ENCODE measurements around the gene NDUFAF8. TPM values are rescaled to one million over a fixed set of nuclear protein-coding genes. Genes with fewer than 3 reads are reported as not detected.

Gene NDUFAF8
- polyA plus RNA-seq, 1 experiment, result 70.8 TPM

GRCh38 chr17:81277421-81277820 is 38.3 kb downstream of the NDUFAF8 start:
- ChIA-PET POLR2A (no interaction called here), CTCF (no interaction called here)
- no peak for TF ChIP-seq CTCF (IDR thresholded peaks at IDR 0.05; ENCODE audit: insufficient read depth, low read depth, low read length)
- H3K4me3 ChIP-seq (ENCODE audit: low read depth, low read length), result no peak overlapping the region
- peaks cover 37% of the 10 kb centered on the region for H3K36me3 ChIP-seq (ENCODE audit: control insufficient read depth, insufficient read depth, low read length)
- no peak for DNase-seq (ENCODE audit: low read depth)
- no peaks in the 10 kb centered on the region for H3K27me3 ChIP-seq (ENCODE audit: control insufficient read depth, insufficient read depth, low read length)

- Histone ChIP-seq H3K36me3 (ENCODE audit: control insufficient read depth, insufficient read depth, low read length) (peaks cover 38% of the 10 kb centered on the region), H3K4me3 (ENCODE audit: low read depth, low read length) (no peak overlapping the region), H3K27me3 (ENCODE audit: control insufficient read depth, insufficient read depth, low read length) (no peaks in the 10 kb centered on the region)
- DNase-seq (ENCODE audit: low read depth), result no peak
- POLR2A ChIA-PET, result no interaction called here
- CTCF ChIA-PET, result no interaction called here
- TF ChIP-seq CTCF (IDR thresholded peaks at IDR 0.05; ENCODE audit: insufficient read depth, low read depth, low read length), result no peak
Measured at GRCh38 chr17:81277946-81278693, 39.0 kb downstream of the NDUFAF8 start.

- CTCF ChIA-PET, result no interaction called here
- H3K36me3 ChIP-seq (ENCODE audit: control insufficient read depth, insufficient read depth, low read length), result peaks cover 36% of the 10 kb centered on the region
- no peaks in the 10 kb centered on the region for H3K27me3 ChIP-seq (ENCODE audit: control insufficient read depth, insufficient read depth, low read length)
- TF ChIP-seq CTCF (IDR thresholded peaks at IDR 0.05; ENCODE audit: insufficient read depth, low read depth, low read length), result no peak
- POLR2A ChIA-PET, result no interaction called here
- DNase-seq (ENCODE audit: low read depth), result no peak
- no peak overlapping the region for H3K4me3 ChIP-seq (ENCODE audit: low read depth, low read length)
Measured at GRCh38 chr17:81278831-81279230, 39.7 kb downstream of the NDUFAF8 start.

GRCh38 chr17:81279278-81280275 is 40.5 kb downstream of the NDUFAF8 start:
- ChIA-PET CTCF (no interaction called here), POLR2A (no interaction called here)
- DNase-seq (ENCODE audit: low read depth), result no peak
- Histone ChIP-seq H3K27me3 (ENCODE audit: control insufficient read depth, insufficient read depth, low read length) (no peaks in the 10 kb centered on the region), H3K4me3 (ENCODE audit: low read depth, low read length) (no peak overlapping the region), H3K36me3 (ENCODE audit: control insufficient read depth, insufficient read depth, low read length) (peaks cover 32% of the 10 kb centered on the region)
- no peak for TF ChIP-seq CTCF (IDR thresholded peaks at IDR 0.05; ENCODE audit: insufficient read depth, low read depth, low read length)

GRCh38 chr17:81280571-81280970 is 41.5 kb downstream of the NDUFAF8 start:
- Histone ChIP-seq H3K36me3 (ENCODE audit: control insufficient read depth, insufficient read depth, low read length) (peaks cover 30% of the 10 kb centered on the region), H3K4me3 (ENCODE audit: low read depth, low read length) (no peak overlapping the region), H3K27me3 (ENCODE audit: control insufficient read depth, insufficient read depth, low read length) (no peaks in the 10 kb centered on the region)
- TF ChIP-seq CTCF (IDR thresholded peaks at IDR 0.05; ENCODE audit: insufficient read depth, low read depth, low read length), result no peak
- DNase-seq (ENCODE audit: low read depth), result no peak
- ChIA-PET POLR2A (no interaction called here), CTCF (no interaction called here)
